ENCODE measurements around the gene DOP1B.

DOP1B gene

DNA sequence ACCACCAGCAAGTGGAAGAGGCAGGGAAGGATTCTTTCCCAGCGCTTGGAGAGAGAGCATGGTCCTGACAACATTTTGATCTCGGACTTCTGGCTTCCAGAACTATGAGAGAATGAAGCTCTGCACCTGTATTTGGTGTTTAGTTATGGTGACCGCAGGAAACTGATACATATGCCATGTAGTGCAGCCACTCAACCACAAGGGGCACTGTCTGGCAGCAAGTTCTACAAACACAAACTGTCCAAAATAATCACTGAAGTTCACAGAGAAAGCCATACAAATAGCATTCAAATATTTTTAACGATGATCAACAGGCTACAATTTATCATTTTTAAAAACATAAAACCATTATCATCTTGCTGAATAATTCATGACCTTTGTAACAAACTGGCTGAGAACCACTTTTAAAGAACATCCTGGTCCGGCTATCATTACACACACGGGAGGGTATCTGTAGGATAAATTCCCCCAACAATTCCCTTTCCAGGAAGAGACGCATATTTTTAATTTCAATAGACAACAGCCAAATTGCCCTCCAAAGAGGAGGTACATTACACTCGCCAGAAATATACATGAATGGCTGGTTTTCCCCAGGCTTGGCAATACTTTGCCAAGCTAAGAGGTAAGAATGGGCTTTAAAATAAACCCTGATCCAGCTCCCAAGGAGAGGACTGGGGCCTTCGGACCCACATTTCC lies 31.0 kb upstream of the DOP1B start:
- Histone ChIP-seq H3K4me2 (ENCODE audit: low read depth, low read length, poor library complexity, severe bottlenecking) (no peak overlapping the region), H3K27me3 (ENCODE audit: low read length) (no peaks in the 10 kb centered on the region), H3K4me3 (ENCODE audit: insufficient read depth, low read length, poor library complexity, severe bottlenecking) (no peak overlapping the region), H3F3A (ENCODE audit: insufficient read depth) (no peaks in the 10 kb centered on the region), H3K9ac (ENCODE audit: low read length) (no peak overlapping the region), H4K20me1 (ENCODE audit: low read depth, low read length) (no peaks in the 10 kb centered on the region), H3K9me3 (ENCODE audit: insufficient read depth, low read length) (no peaks in the 10 kb centered on the region), H3K9me2 (replicated peaks; ENCODE audit: insufficient read depth, low read length) (no peaks in the 10 kb centered on the region), H2AFZ (ENCODE audit: low read depth, low read length, severe bottlenecking) (no peak overlapping the region), H3K79me2 (ENCODE audit: insufficient read depth, low read length) (no peaks in the 10 kb centered on the region), H3K27ac (ENCODE audit: low read depth, low read length) (no peak overlapping the region), H3K36me3 (ENCODE audit: low read length) (no peaks in the 10 kb centered on the region)
- no peak for TF ChIP-seq EZH2phosphoT487 (conservative IDR thresholded peaks at IDR 0.05; ENCODE audit: low read length)
- TF ChIP-seq, protein P1, sequence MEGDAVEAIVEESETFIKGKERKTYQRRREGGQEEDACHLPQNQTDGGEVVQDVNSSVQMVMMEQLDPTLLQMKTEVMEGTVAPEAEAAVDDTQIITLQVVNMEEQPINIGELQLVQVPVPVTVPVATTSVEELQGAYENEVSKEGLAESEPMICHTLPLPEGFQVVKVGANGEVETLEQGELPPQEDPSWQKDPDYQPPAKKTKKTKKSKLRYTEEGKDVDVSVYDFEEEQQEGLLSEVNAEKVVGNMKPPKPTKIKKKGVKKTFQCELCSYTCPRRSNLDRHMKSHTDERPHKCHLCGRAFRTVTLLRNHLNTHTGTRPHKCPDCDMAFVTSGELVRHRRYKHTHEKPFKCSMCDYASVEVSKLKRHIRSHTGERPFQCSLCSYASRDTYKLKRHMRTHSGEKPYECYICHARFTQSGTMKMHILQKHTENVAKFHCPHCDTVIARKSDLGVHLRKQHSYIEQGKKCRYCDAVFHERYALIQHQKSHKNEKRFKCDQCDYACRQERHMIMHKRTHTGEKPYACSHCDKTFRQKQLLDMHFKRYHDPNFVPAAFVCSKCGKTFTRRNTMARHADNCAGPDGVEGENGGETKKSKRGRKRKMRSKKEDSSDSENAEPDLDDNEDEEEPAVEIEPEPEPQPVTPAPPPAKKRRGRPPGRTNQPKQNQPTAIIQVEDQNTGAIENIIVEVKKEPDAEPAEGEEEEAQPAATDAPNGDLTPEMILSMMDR (IDR thresholded peaks at IDR 0.05; ENCODE audit: insufficient read depth, low read length, poor library complexity, severe bottlenecking), result peak; percentile 87

DNA sequence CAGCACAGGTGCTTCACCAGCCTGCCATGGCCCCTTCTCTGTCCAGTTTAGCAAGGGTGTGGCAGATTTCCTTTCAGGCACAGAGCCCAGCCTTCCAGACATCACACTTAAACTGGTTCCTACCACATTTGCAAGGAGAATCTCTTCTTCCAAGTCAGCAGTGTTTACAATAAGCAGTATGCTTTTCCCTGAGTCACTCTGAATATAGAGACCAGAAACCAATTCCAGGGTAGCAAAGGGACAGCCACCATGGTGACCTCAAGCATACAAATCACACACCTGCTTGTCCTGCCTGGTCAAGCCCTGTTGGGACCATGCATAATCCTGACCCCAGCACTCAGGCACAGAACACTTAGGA lies 30.4 kb upstream of the DOP1B start:
- no peak overlapping the region for H3K9ac ChIP-seq (ENCODE audit: low read length)
- H3K4me2 ChIP-seq (ENCODE audit: low read depth, low read length, poor library complexity, severe bottlenecking), result no peak overlapping the region
- H4K20me1 ChIP-seq (ENCODE audit: low read depth, low read length), result no peaks in the 10 kb centered on the region
- TF ChIP-seq, protein P1 (IDR thresholded peaks at IDR 0.05; ENCODE audit: insufficient read depth, low read length, poor library complexity, severe bottlenecking), result no peak
- TF ChIP-seq EZH2phosphoT487 (conservative IDR thresholded peaks at IDR 0.05; ENCODE audit: low read length), result no peak
- H3K9me3 ChIP-seq (ENCODE audit: insufficient read depth, low read length), result no peaks in the 10 kb centered on the region
- H3K27me3 ChIP-seq (ENCODE audit: low read length), result no peaks in the 10 kb centered on the region
- H3K27ac ChIP-seq (ENCODE audit: low read depth, low read length), result no peak overlapping the region
- no peaks in the 10 kb centered on the region for H3K9me2 ChIP-seq (replicated peaks; ENCODE audit: insufficient read depth, low read length)
- no peaks in the 10 kb centered on the region for H3K79me2 ChIP-seq (ENCODE audit: insufficient read depth, low read length)
- H3K36me3 ChIP-seq (ENCODE audit: low read length), result no peaks in the 10 kb centered on the region
- no peak overlapping the region for H3K4me3 ChIP-seq (ENCODE audit: insufficient read depth, low read length, poor library complexity, severe bottlenecking)
- H2AFZ ChIP-seq (ENCODE audit: low read depth, low read length, severe bottlenecking), result no peak overlapping the region
- no peaks in the 10 kb centered on the region for H3F3A ChIP-seq (ENCODE audit: insufficient read depth)

DNA sequence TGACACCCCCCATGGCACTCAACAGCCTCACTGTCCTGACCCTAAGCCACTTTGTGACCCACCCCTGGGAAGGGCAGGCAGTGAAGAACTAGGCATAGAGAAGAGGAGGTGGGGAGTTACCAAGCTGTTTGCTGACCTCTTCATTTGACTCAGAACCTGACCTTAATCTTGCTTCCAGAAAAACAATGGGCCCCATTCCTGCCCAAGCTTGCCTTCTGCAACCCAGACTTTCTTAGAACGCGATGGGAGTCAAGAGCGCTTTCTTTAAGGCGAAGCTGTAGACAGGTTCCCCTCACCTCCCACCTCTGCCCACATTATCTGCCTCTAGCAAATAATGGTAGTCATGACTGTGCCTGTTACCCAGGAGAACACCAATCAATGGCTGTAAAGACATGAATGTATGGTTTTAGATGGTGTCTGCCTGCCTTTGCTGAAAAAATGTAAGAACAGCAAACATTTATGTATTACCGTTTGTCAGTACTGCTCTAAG lies 30.0 kb upstream of the DOP1B start:
- Histone ChIP-seq H3K36me3 (ENCODE audit: low read length) (no peaks in the 10 kb centered on the region), H3K79me2 (ENCODE audit: insufficient read depth, low read length) (no peaks in the 10 kb centered on the region), H3K9ac (ENCODE audit: low read length) (no peak overlapping the region), H4K20me1 (ENCODE audit: low read depth, low read length) (no peaks in the 10 kb centered on the region), H2AFZ (ENCODE audit: low read depth, low read length, severe bottlenecking) (no peak overlapping the region), H3F3A (ENCODE audit: insufficient read depth) (no peaks in the 10 kb centered on the region), H3K27me3 (ENCODE audit: low read length) (no peaks in the 10 kb centered on the region), H3K4me3 (ENCODE audit: insufficient read depth, low read length, poor library complexity, severe bottlenecking) (no peak overlapping the region), H3K9me2 (replicated peaks; ENCODE audit: insufficient read depth, low read length) (no peaks in the 10 kb centered on the region), H3K9me3 (ENCODE audit: insufficient read depth, low read length) (no peaks in the 10 kb centered on the region), H3K27ac (ENCODE audit: low read depth, low read length) (no peak overlapping the region), H3K4me2 (ENCODE audit: low read depth, low read length, poor library complexity, severe bottlenecking) (no peak overlapping the region)
- TF ChIP-seq EZH2phosphoT487 (conservative IDR thresholded peaks at IDR 0.05; ENCODE audit: low read length), result no peak
- TF ChIP-seq, protein P1 (IDR thresholded peaks at IDR 0.05; ENCODE audit: insufficient read depth, low read length, poor library complexity, severe bottlenecking), result no peak

Measured in SU-DHL-6 (cell line).